Activated T-cell treated with anti-CD3 and anti-CD28 coated beads, Interleukin-2, amount 50 U/mL, for 72 hours (primary cell): Measurements from ENCODE around the gene ADGRG4. TPM values are rescaled to one million over a fixed set of nuclear protein-coding genes. Genes with fewer than 3 reads are reported as not detected.
"Not testable (repeated sequence)": the region's sequence is repeated elsewhere in the genome, so short reads cannot be mapped to it uniquely, and the experiment has no call there.

Source experiments
- ATAC-seq, 2 donors: fragments of 150-1000 bp; cut with Tn5 transposase; replicated peaks in 1 of 2; 2 replicates each; pipeline ENCODE4 v1.10.0; 2021; ENCODE audit warnings: moderate library complexity in 2 of 2, mild to moderate bottlenecking in 1 of 2
- DNase-seq, 2 donors: peaks; one replicate each; pipeline ENCODE4 v3.0.0; 2021 to 2022; ENCODE audit warnings: mixed read lengths in 1 of 2
- H3K27ac Mint-ChIP-seq: one replicate; pipeline ENCODE4 v1.8.0; 2022; ENCODE audit warnings: mild to moderate bottlenecking, moderate library complexity, mixed read lengths
- H3K27me3 Mint-ChIP-seq: one replicate; pipeline ENCODE4 v1.8.0; 2022; ENCODE audit warnings: low read depth, mixed read lengths
- H3K36me3 Mint-ChIP-seq, 2 donors: one replicate each; pipeline ENCODE4 v1.8.0; 2022; ENCODE audit warnings: mixed read lengths in 2 of 2, mild to moderate bottlenecking in 1 of 2; ENCODE audit not compliant: insufficient read depth in 2 of 2
- H3K4me1 Mint-ChIP-seq: one replicate; pipeline ENCODE4 v1.8.0; 2022; ENCODE audit warnings: low read depth, mixed read lengths
- H3K4me3 Mint-ChIP-seq, 2 donors: one replicate each; pipeline ENCODE4 v1.8.0; 2022; ENCODE audit warnings: mild to moderate bottlenecking in 2 of 2, mixed read lengths in 2 of 2, moderate library complexity in 2 of 2
- H3K9me3 Mint-ChIP-seq, 2 donors: one replicate each; pipeline ENCODE4 v1.8.0; 2022; ENCODE audit warnings: mixed read lengths in 2 of 2
- total RNA-seq, 2 donors: library from RNA; stranded (reverse); gene quantifications; one replicate each; pipeline ENCODE4 v1.2.3, GENCODE V29; 2022

The ADGRG4 gene
- total RNA-seq, 2 donors from 2014 or later = not detected

- Mint-ChIP-seq H3K27ac (no peak overlapping the region), H3K27me3 (peaks cover 8% of the 10 kb centered on the region), H3K4me1 (peaks cover 8% of the 10 kb centered on the region), H3K9me3 (no peaks in the 10 kb centered on the region), H3K36me3 (no peaks in the 10 kb centered on the region), H3K4me3 (no peak overlapping the region)
- no peak for DNase-seq
- ATAC-seq = no peak
These were observed 30.8 kb upstream of the ADGRG4 start for GRCh38 chrX:136269921-136270320.

- Mint-ChIP-seq H3K4me1 (peaks cover 8% of the 10 kb centered on the region), H3K4me3 (no peak overlapping the region), H3K9me3 (no peaks in the 10 kb centered on the region), H3K36me3 (no peaks in the 10 kb centered on the region), H3K27ac (no peak overlapping the region), H3K27me3 (peaks cover 9% of the 10 kb centered on the region)
- DNase-seq (no peak), ATAC-seq (no peak)
These were observed 29.5 kb upstream of the ADGRG4 start for GRCh38 chrX:136271300-136271699.

GRCh38 chrX:136272325-136272724 lies 28.4 kb upstream of the ADGRG4 start:
- no peak overlapping the region for H3K4me3 Mint-ChIP-seq

GRCh38 chrX:136273986-136274385 lies 26.8 kb upstream of the ADGRG4 start:
- Mint-ChIP-seq H3K27me3 (peaks cover 24% of the 10 kb centered on the region), H3K27ac (no peak overlapping the region), H3K4me1 (no peaks in the 10 kb centered on the region), H3K4me3 (no peak overlapping the region), H3K36me3 (no peaks in the 10 kb centered on the region), H3K9me3 (no peaks in the 10 kb centered on the region)
- ATAC-seq (no peak), DNase-seq (no peak)

More at GRCh38 chrX:136272325-136272724, 28.4 kb upstream of the ADGRG4 start:
- H3K36me3 Mint-ChIP-seq = no peaks in the 10 kb centered on the region
- no peak for ATAC-seq
- H3K27me3 Mint-ChIP-seq = peaks cover 19% of the 10 kb centered on the region
- no peaks in the 10 kb centered on the region for H3K9me3 Mint-ChIP-seq
- DNase-seq = no peak
- no peak overlapping the region for H3K27ac Mint-ChIP-seq
- peaks cover 8% of the 10 kb centered on the region for H3K4me1 Mint-ChIP-seq

GRCh38 chrX:136275553-136275952 lies 25.2 kb upstream of the ADGRG4 start:
- H3K9me3 Mint-ChIP-seq = no peaks in the 10 kb centered on the region
- H3K27ac Mint-ChIP-seq = no peak overlapping the region
- no peak for ATAC-seq

GRCh38 chrX:136286375-136286774 lies 14.4 kb upstream of the ADGRG4 start:
- not testable (repeated sequence) for ATAC-seq, H3K4me1 Mint-ChIP-seq, H3K9me3 Mint-ChIP-seq, H3K27ac Mint-ChIP-seq, DNase-seq, H3K36me3 Mint-ChIP-seq, H3K4me3 Mint-ChIP-seq
- H3K27me3 Mint-ChIP-seq = peaks cover 11% of the 10 kb centered on the region

More at GRCh38 chrX:136275553-136275952, 25.2 kb upstream of the ADGRG4 start:
- Mint-ChIP-seq H3K4me3 (no peak overlapping the region), H3K27me3 (peaks cover 38% of the 10 kb centered on the region), H3K4me1 (no peaks in the 10 kb centered on the region), H3K36me3 (no peaks in the 10 kb centered on the region)
- DNase-seq = no peak

- no peak overlapping the region for H3K27ac Mint-ChIP-seq
- peaks cover 17% of the 10 kb centered on the region for H3K27me3 Mint-ChIP-seq
- H3K36me3 Mint-ChIP-seq = no peaks in the 10 kb centered on the region
- H3K4me3 Mint-ChIP-seq = no peak overlapping the region
- H3K9me3 Mint-ChIP-seq = no peaks in the 10 kb centered on the region
- ATAC-seq (no peak), DNase-seq (no peak)
- no peaks in the 10 kb centered on the region for H3K4me1 Mint-ChIP-seq
These were observed 8.9 kb upstream of the ADGRG4 start for GRCh38 chrX:136291824-136292223.

- Mint-ChIP-seq H3K27ac (no peak overlapping the region), H3K9me3 (no peaks in the 10 kb centered on the region), H3K36me3 (no peaks in the 10 kb centered on the region), H3K4me3 (no peak overlapping the region), H3K4me1 (no peaks in the 10 kb centered on the region), H3K27me3 (peaks cover 18% of the 10 kb centered on the region)
- DNase-seq = no peak
- no peak for ATAC-seq
These were observed 8.1 kb upstream of the ADGRG4 start for GRCh38 chrX:136292656-136293055.

- Mint-ChIP-seq H3K27ac (no peak overlapping the region), H3K27me3 (peaks cover 24% of the 10 kb centered on the region), H3K4me3 (no peak overlapping the region), H3K4me1 (no peaks in the 10 kb centered on the region), H3K9me3 (no peaks in the 10 kb centered on the region), H3K36me3 (no peaks in the 10 kb centered on the region)
- DNase-seq = no peak
- no peak for ATAC-seq
These were observed 5.4 kb upstream of the ADGRG4 start for GRCh38 chrX:136295380-136295779.

GRCh38 chrX:136303041-136303440 lies 2.3 kb downstream of the ADGRG4 start:
- no peaks in the 10 kb centered on the region for H3K36me3 Mint-ChIP-seq
- ATAC-seq (no peak), DNase-seq (no peak)
- H3K4me3 Mint-ChIP-seq = no peak overlapping the region
- no peak overlapping the region for H3K27ac Mint-ChIP-seq
- H3K4me1 Mint-ChIP-seq = no peaks in the 10 kb centered on the region
- H3K27me3 Mint-ChIP-seq = peaks cover 42% of the 10 kb centered on the region
- H3K9me3 Mint-ChIP-seq = no peaks in the 10 kb centered on the region

GRCh38 chrX:136304493-136304892 lies 3.7 kb downstream of the ADGRG4 start:
- no peaks in the 10 kb centered on the region for H3K4me1 Mint-ChIP-seq
- H3K4me3 Mint-ChIP-seq = no peak overlapping the region
- no peaks in the 10 kb centered on the region for H3K9me3 Mint-ChIP-seq
- no peak for DNase-seq
- peaks cover 48% of the 10 kb centered on the region for H3K27me3 Mint-ChIP-seq
- ATAC-seq = no peak
- no peaks in the 10 kb centered on the region for H3K36me3 Mint-ChIP-seq
- H3K27ac Mint-ChIP-seq = no peak overlapping the region

- ATAC-seq (no peak), DNase-seq (no peak)
- H3K4me1 Mint-ChIP-seq = no peaks in the 10 kb centered on the region
- H3K4me3 Mint-ChIP-seq = no peak overlapping the region
- no peak overlapping the region for H3K27ac Mint-ChIP-seq
- no peaks in the 10 kb centered on the region for H3K36me3 Mint-ChIP-seq
- H3K9me3 Mint-ChIP-seq = no peaks in the 10 kb centered on the region
- peaks cover 57% of the 10 kb centered on the region for H3K27me3 Mint-ChIP-seq
These were observed 5.4 kb downstream of the ADGRG4 start for GRCh38 chrX:136306182-136306581.

- Mint-ChIP-seq H3K36me3 (no peaks in the 10 kb centered on the region), H3K4me3 (no peak overlapping the region), H3K27me3 (peaks cover 48% of the 10 kb centered on the region), H3K27ac (no peak overlapping the region), H3K4me1 (no peaks in the 10 kb centered on the region), H3K9me3 (no peaks in the 10 kb centered on the region)
- no peak for DNase-seq
- ATAC-seq = no peak
These were observed 6.7 kb downstream of the ADGRG4 start for GRCh38 chrX:136307471-136307870.

GRCh38 chrX:136310411-136310810 lies 9.6 kb downstream of the ADGRG4 start:
- H3K4me3 Mint-ChIP-seq = no peak overlapping the region
- DNase-seq = no peak
- H3K36me3 Mint-ChIP-seq = no peaks in the 10 kb centered on the region
- ATAC-seq = no peak
- H3K4me1 Mint-ChIP-seq = no peaks in the 10 kb centered on the region
- no peak overlapping the region for H3K27ac Mint-ChIP-seq
- H3K9me3 Mint-ChIP-seq = no peaks in the 10 kb centered on the region
- peaks cover 45% of the 10 kb centered on the region for H3K27me3 Mint-ChIP-seq
